H9 (cell line): ENCODE results near the gene HRAS. TPM values are rescaled to one million over a fixed set of nuclear protein-coding genes. Genes with fewer than 3 reads are reported as not detected.

Experiments
- DNase-seq: peaks from one replicate; pipeline ENCODE4 v3.0.0-alpha.2; 2017
- H2AFZ ChIP-seq: one replicate; pipeline ENCODE4 v1.6.1; 2013; ENCODE audit warnings: mild to moderate bottlenecking, low read length, control low read depth, moderate library complexity
- H2AK5ac ChIP-seq: 2 replicates; pipeline ENCODE4 v1.6.1; 2013; ENCODE audit warnings: low read length, control low read depth, mixed read lengths; ENCODE audit not compliant: insufficient read length
- H2BK120ac ChIP-seq: one replicate; pipeline ENCODE4 v1.6.1; 2013; ENCODE audit warnings: low read depth, mild to moderate bottlenecking, low read length, control low read depth, inconsistent platforms; ENCODE audit not compliant: poor library complexity, severe bottlenecking
- H2BK12ac ChIP-seq: 2 replicates; pipeline ENCODE4 v1.6.1; 2013; ENCODE audit warnings: low read length, control low read depth, mixed read lengths, low read depth; ENCODE audit not compliant: insufficient read length
- H2BK15ac ChIP-seq: 2 replicates; pipeline ENCODE4 v1.6.1; 2013; ENCODE audit warnings: low read depth, low read length, control low read depth
- H2BK20ac ChIP-seq: one replicate; pipeline ENCODE4 v1.6.1; 2013; ENCODE audit warnings: low read depth, mild to moderate bottlenecking, low read length, control low read depth, inconsistent platforms; ENCODE audit not compliant: poor library complexity, severe bottlenecking
- H2BK5ac ChIP-seq: 2 replicates; pipeline ENCODE4 v1.6.1; 2013; ENCODE audit warnings: low read length, control low read depth, mixed read lengths; ENCODE audit not compliant: insufficient read length
- H3K14ac ChIP-seq: 2 replicates; pipeline ENCODE4 v1.6.1; 2013; ENCODE audit warnings: low read length, control low read depth; ENCODE audit not compliant: insufficient read depth
- H3K18ac ChIP-seq: 2 replicates; pipeline ENCODE4 v1.6.1; 2013; ENCODE audit warnings: low read depth, mild to moderate bottlenecking, mixed read lengths, low read length, control low read depth; ENCODE audit not compliant: insufficient read length
- H3K23ac ChIP-seq: 2 replicates; pipeline ENCODE4 v1.6.1; 2013; ENCODE audit warnings: low read length, control low read depth, mixed read lengths, low read depth; ENCODE audit not compliant: insufficient read length
- H3K23me2 ChIP-seq: 2 replicates; pipeline ENCODE4 v1.6.1; 2013; ENCODE audit warnings: low read depth, mild to moderate bottlenecking, mixed read lengths, low read length, control low read depth; ENCODE audit not compliant: insufficient read length, poor library complexity, severe bottlenecking
- H3K27ac ChIP-seq: 2 replicates; pipeline ENCODE4 v1.5.1; 2013; ENCODE audit warnings: low read length, control low read depth, mixed read lengths, low read depth; ENCODE audit not compliant: insufficient read length
- H3K27me3 ChIP-seq: 2 replicates; pipeline ENCODE4 v1.6.1; 2013; ENCODE audit warnings: low read length, control low read depth, inconsistent platforms; ENCODE audit not compliant: insufficient read depth
- H3K4ac ChIP-seq: 2 replicates; pipeline ENCODE4 v1.6.1; 2013; ENCODE audit warnings: low read depth, mild to moderate bottlenecking, control low read depth, inconsistent platforms, low read length, moderate library complexity
- H3K4me1 ChIP-seq: 2 replicates; pipeline ENCODE4 v1.6.1; 2013; ENCODE audit warnings: low read length, control low read depth, inconsistent platforms; ENCODE audit not compliant: insufficient read depth
- H3K4me2 ChIP-seq: 2 replicates; pipeline ENCODE4 v1.6.1; 2013; ENCODE audit warnings: low read length, control low read depth, mixed read lengths; ENCODE audit not compliant: insufficient read length, insufficient read depth
- H3K56ac ChIP-seq: 2 replicates; pipeline ENCODE4 v1.6.1; 2013; ENCODE audit warnings: low read depth, mild to moderate bottlenecking, mixed read lengths, low read length, control low read depth; ENCODE audit not compliant: insufficient read length
- H3K79me1 ChIP-seq: 2 replicates; pipeline ENCODE4 v1.6.1; 2013; ENCODE audit warnings: low read depth, mild to moderate bottlenecking, moderate library complexity, low read length, control low read depth, inconsistent platforms; ENCODE audit not compliant: insufficient read depth, poor library complexity, severe bottlenecking
- H3K79me2 ChIP-seq: 2 replicates; pipeline ENCODE4 v1.6.1; 2013; ENCODE audit warnings: low read length, control low read depth, inconsistent platforms; ENCODE audit not compliant: insufficient read depth
- H3K9ac ChIP-seq: 2 replicates; pipeline ENCODE4 v1.6.1; 2013; ENCODE audit warnings: low read length, control low read depth, mixed read lengths; ENCODE audit not compliant: insufficient read length; ENCODE audit errors: extremely low read depth
- H3K9me3 ChIP-seq: one replicate; pipeline ENCODE4 v1.6.1; 2013; ENCODE audit warnings: low read depth, low read length, inconsistent platforms; ENCODE audit not compliant: control insufficient read depth
- H3T11ph ChIP-seq: one replicate; pipeline ENCODE4 v1.6.1; 2013; ENCODE audit warnings: mild to moderate bottlenecking, low read length, control low read depth, inconsistent platforms
- H4K20me1 ChIP-seq: one replicate; pipeline ENCODE4 v1.6.1; 2013; ENCODE audit not compliant: control insufficient read depth, insufficient read length, insufficient read depth
- H4K5ac ChIP-seq: 2 replicates; pipeline ENCODE4 v1.6.1; 2013; ENCODE audit warnings: low read depth, mild to moderate bottlenecking, mixed read lengths, low read length, control low read depth; ENCODE audit not compliant: insufficient read length
- H4K8ac ChIP-seq: replicated peaks from 2 replicates; pipeline ENCODE4 v1.6.1; 2013; ENCODE audit warnings: low read length, control low read depth, mixed read lengths, low read depth; ENCODE audit not compliant: insufficient read length
- H4K91ac ChIP-seq: 2 replicates; pipeline ENCODE4 v1.6.1; 2013; ENCODE audit warnings: low read depth, mild to moderate bottlenecking, moderate library complexity, mixed read lengths, low read length, control low read depth; ENCODE audit not compliant: insufficient read length
- H3K27ac Mint-ChIP-seq, 3 experiments: 2 replicates in 2 of 3; 3 replicates in 1 of 3; pipeline ENCODE4 v1.8.0; 2020 to 2021; ENCODE audit warnings: mixed read lengths in 3 of 3, mild to moderate bottlenecking in 1 of 3, moderate library complexity in 1 of 3
- H3K27me3 Mint-ChIP-seq: 2 replicates; pipeline ENCODE4 v1.8.0; 2021; ENCODE audit warnings: low read depth, mild to moderate bottlenecking, moderate library complexity, mixed read lengths
- H3K36me3 Mint-ChIP-seq, 3 experiments: 2 replicates in 2 of 3; 3 replicates in 1 of 3; pipeline ENCODE4 v1.8.0; 2020 to 2021; ENCODE audit warnings: low read depth in 3 of 3, mixed read lengths in 3 of 3; ENCODE audit not compliant: insufficient read depth in 1 of 3
- H3K4me1 Mint-ChIP-seq, 2 experiments: 2 replicates each; pipeline ENCODE4 v1.8.0; 2020; ENCODE audit warnings: mixed read lengths in 2 of 2
- H3K4me3 Mint-ChIP-seq, 2 experiments: 2 replicates in 1 of 2; 3 replicates in 1 of 2; pipeline ENCODE4 v1.8.0; 2020 to 2021; ENCODE audit warnings: mild to moderate bottlenecking in 2 of 2, mixed read lengths in 2 of 2, moderate library complexity in 1 of 2
- H3K9me3 Mint-ChIP-seq, 2 experiments: 2 replicates in 1 of 2; 3 replicates in 1 of 2; pipeline ENCODE4 v1.8.0; 2020; ENCODE audit warnings: mild to moderate bottlenecking in 2 of 2, mixed read lengths in 2 of 2, moderate library complexity in 1 of 2
- WGBS: extraction: QIAGEN DNeasy Blood & Tissue Kit; methylation state at CpG from one replicate; pipeline ENCODE4 v1.1.7; 2013; ENCODE audit warnings: missing lambda C conversion rate, low lambda C conversion rate, mixed read lengths; ENCODE audit not compliant: insufficient read length; ENCODE audit errors: extremely low coverage; 5-methylcytosine and 5-hydroxymethylcytosine counted together
- total RNA-seq: library from RNA; stranded (reverse); gene quantifications from 2 replicates; pipeline ENCODE4 v1.2.1, GENCODE V29; 2021
- TF ChIP-seq, protein P1 (sequence below): fragments of 200-600 bp; sonication (generic); conservative IDR thresholded peaks from 3 replicates; pipeline ENCODE4 v1.8.0; 2021; ENCODE audit warnings: antibody characterized with exemption, mild to moderate bottlenecking

The HRAS gene
- total RNA-seq, 1 experiment from 2014 or later: 61.8 TPM

DNA sequence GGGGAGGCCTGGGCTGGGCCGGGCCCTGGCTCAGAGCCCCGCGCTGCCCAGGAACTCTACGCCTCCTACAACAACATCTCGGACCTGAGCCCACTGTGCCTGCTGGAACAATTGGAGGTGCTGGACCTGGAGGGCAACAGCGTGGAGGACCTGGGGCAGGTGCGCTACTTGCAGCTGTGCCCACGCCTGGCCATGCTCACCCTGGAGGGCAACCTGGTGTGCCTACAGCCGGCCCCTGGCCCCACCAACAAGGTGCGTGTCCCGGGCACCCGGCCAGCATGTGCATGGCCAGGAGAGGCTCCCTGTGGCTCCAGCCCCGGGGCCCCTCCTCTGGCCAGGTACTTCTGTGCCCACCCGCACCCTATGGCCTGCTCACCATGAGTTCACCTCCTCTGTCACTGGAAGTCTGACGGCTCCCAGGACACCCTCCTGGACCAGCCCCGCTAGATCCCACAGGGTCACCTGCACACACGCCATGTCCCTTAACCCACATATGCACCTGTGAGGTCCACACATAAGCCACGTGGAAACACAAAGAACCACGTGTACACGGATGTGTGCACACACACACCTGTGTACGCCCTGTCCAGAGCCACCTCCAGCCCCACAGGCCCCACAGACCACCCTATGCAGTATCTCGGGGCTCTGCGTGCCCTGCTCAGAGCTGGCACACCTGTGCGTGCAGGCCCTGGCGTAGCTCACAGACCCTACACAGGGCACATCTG lies 14.8 kb upstream of the HRAS start:
- Histone ChIP-seq H3K27ac (no peak overlapping the region), H3K9me3 (no peaks in the 10 kb centered on the region), H3K4me1 (no peaks in the 10 kb centered on the region), H3K79me2 (no peaks in the 10 kb centered on the region), H3K18ac (no peak overlapping the region), H2BK5ac (no peak overlapping the region), H3K23me2 (no peaks in the 10 kb centered on the region), H2BK15ac (no peak overlapping the region), H3K9ac (no peak overlapping the region), H2AK5ac (no peak overlapping the region), H3K4me2 (no peak overlapping the region), H3K79me1 (no peaks in the 10 kb centered on the region), H2BK12ac (no peak overlapping the region), H3K56ac (no peak overlapping the region), H3K14ac (no peak overlapping the region; the same call in 1 of the 2 replicates), H3K23ac (no peak overlapping the region), H3K27me3 (no peaks in the 10 kb centered on the region), H3T11ph (no peak overlapping the region), H4K8ac (no peak overlapping the region), H3K4ac (no peak overlapping the region), H4K5ac (no peak overlapping the region), H4K20me1 (no peaks in the 10 kb centered on the region), H4K91ac (no peak overlapping the region), H2BK120ac (no peak overlapping the region), H2AFZ (no peak overlapping the region), H2BK20ac (no peak overlapping the region)
- H3K27ac Mint-ChIP-seq: peak overlapping the region in 1 of 3 experiments; percentile 75; a peak in 1 of 7 replicates
- no peaks in the 10 kb centered on the region for H3K36me3 Mint-ChIP-seq
- H3K4me1 Mint-ChIP-seq: no peaks in the 10 kb centered on the region
- H3K9me3 Mint-ChIP-seq: no peaks in the 10 kb centered on the region; a peak in 1 of 5 replicates
- H3K4me3 Mint-ChIP-seq: no peak overlapping the region
- peaks cover 7% of the 10 kb centered on the region for H3K27me3 Mint-ChIP-seq
- WGBS: no CpG with 5 or more reads among the region's 25 CpGs
- no peak for DNase-seq
- TF ChIP-seq, protein P1, sequence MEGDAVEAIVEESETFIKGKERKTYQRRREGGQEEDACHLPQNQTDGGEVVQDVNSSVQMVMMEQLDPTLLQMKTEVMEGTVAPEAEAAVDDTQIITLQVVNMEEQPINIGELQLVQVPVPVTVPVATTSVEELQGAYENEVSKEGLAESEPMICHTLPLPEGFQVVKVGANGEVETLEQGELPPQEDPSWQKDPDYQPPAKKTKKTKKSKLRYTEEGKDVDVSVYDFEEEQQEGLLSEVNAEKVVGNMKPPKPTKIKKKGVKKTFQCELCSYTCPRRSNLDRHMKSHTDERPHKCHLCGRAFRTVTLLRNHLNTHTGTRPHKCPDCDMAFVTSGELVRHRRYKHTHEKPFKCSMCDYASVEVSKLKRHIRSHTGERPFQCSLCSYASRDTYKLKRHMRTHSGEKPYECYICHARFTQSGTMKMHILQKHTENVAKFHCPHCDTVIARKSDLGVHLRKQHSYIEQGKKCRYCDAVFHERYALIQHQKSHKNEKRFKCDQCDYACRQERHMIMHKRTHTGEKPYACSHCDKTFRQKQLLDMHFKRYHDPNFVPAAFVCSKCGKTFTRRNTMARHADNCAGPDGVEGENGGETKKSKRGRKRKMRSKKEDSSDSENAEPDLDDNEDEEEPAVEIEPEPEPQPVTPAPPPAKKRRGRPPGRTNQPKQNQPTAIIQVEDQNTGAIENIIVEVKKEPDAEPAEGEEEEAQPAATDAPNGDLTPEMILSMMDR: no peak
